Measurements from ENCODE around the gene ANO3.
"Not testable (repeated sequence)": the region's sequence is repeated elsewhere in the genome, so short reads cannot be mapped to it uniquely, and the experiment has no call there.

ANO3 gene

DNA sequence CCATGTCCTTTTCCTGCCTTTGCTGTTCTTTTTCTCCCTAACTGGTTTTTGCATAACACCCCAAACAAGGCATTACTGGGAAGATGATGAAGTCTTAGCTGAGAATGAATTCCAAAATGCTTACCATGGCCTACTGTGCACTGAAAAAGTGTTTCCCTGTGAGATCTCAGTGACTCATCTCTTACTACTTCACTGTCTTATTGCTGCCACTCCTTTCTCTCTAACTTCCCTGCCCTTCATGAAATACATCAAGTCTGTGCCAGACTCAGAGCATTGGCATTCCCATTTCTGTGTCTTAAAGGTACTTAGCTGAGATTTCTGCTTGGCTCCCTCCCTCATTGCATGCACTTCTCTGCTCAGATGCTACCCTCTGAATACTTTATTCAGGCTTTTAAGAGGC, 289.2 kb downstream of the ANO3 start:
- H3K4me1 ChIP-seq (ENCODE audit: insufficient read depth, insufficient read length): no peaks in the 10 kb centered on the region
- DNase-seq (ENCODE audit: low read depth, low spot score): no peak
- TF ChIP-seq YY1 (IDR thresholded peaks at IDR 0.05; ENCODE audit: insufficient read depth, insufficient read length): no peak
- no peak for TF ChIP-seq SUZ12 (IDR thresholded peaks at IDR 0.05; ENCODE audit: extremely low read depth, insufficient read depth, insufficient read length)
- no peak for TF ChIP-seq ZNF274 (IDR thresholded peaks at IDR 0.05; ENCODE audit: low read depth, low read length)

DNA sequence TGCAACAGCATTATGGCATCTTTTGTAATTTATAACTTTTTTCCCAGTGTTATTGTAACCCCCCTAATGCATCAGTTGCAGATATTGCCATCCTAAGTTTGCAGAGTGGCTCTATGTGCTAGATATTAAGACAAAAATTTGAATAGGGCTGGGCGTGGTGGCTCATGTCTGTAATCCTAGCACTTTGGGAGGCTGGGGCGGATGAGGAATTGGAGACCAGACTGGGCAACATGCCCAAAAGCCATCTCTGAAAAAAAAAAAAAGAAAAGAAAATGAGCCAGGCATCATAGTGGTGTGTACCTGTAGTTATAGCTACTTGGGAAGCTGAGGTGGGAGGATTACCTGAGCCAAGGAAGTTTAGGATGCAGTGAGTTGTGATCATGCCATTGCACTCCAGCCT, 290.3 kb downstream of the ANO3 start:
- TF ChIP-seq ZNF274 (IDR thresholded peaks at IDR 0.05; ENCODE audit: low read depth, low read length) (no peak), YY1 (IDR thresholded peaks at IDR 0.05; ENCODE audit: insufficient read depth, insufficient read length) (no peak), SUZ12 (IDR thresholded peaks at IDR 0.05; ENCODE audit: extremely low read depth, insufficient read depth, insufficient read length) (no peak)

More for the DNA sequence above, 289.2 kb downstream of the ANO3 start:
- Histone ChIP-seq H3K9me3 (ENCODE audit: insufficient read depth, low read length) (no peaks in the 10 kb centered on the region), H3K4me3 (ENCODE audit: insufficient read length, low read depth) (no peak overlapping the region), H3K36me3 (ENCODE audit: insufficient read depth, insufficient read length, low read length) (no peaks in the 10 kb centered on the region), H3K9ac (ENCODE audit: insufficient read length, low read depth) (no peak overlapping the region), H3K27me3 (ENCODE audit: insufficient read depth, insufficient read length) (no peaks in the 10 kb centered on the region)

GRCh38 chr11:26623076-26623659, 291.2 kb downstream of the ANO3 start:
- Histone ChIP-seq H3K9ac (ENCODE audit: insufficient read length, low read depth) (no peak overlapping the region), H3K36me3 (ENCODE audit: insufficient read depth, insufficient read length, low read length) (no peaks in the 10 kb centered on the region), H3K4me3 (ENCODE audit: insufficient read length, low read depth) (no peak overlapping the region), H3K9me3 (ENCODE audit: insufficient read depth, low read length) (no peaks in the 10 kb centered on the region), H3K4me1 (ENCODE audit: insufficient read depth, insufficient read length) (no peaks in the 10 kb centered on the region), H3K27me3 (ENCODE audit: insufficient read depth, insufficient read length) (no peaks in the 10 kb centered on the region)
- no peak for DNase-seq (ENCODE audit: low read depth, low spot score)
- TF ChIP-seq ZNF274 (IDR thresholded peaks at IDR 0.05; ENCODE audit: low read depth, low read length) (no peak), YY1 (IDR thresholded peaks at IDR 0.05; ENCODE audit: insufficient read depth, insufficient read length) (no peak), SUZ12 (IDR thresholded peaks at IDR 0.05; ENCODE audit: extremely low read depth, insufficient read depth, insufficient read length) (no peak)

More for the DNA sequence above, 290.3 kb downstream of the ANO3 start:
- no peaks in the 10 kb centered on the region for H3K27me3 ChIP-seq (ENCODE audit: insufficient read depth, insufficient read length)
- H3K36me3 ChIP-seq (ENCODE audit: insufficient read depth, insufficient read length, low read length): no peaks in the 10 kb centered on the region
- no peak overlapping the region for H3K4me3 ChIP-seq (ENCODE audit: insufficient read length, low read depth)
- no peaks in the 10 kb centered on the region for H3K9me3 ChIP-seq (ENCODE audit: insufficient read depth, low read length)
- H3K9ac ChIP-seq (ENCODE audit: insufficient read length, low read depth): no peak overlapping the region
- no peak for DNase-seq (ENCODE audit: low read depth, low spot score)
- H3K4me1 ChIP-seq (ENCODE audit: insufficient read depth, insufficient read length): no peaks in the 10 kb centered on the region

- H3K27me3 ChIP-seq (ENCODE audit: insufficient read depth, insufficient read length): no peaks in the 10 kb centered on the region
- no peak overlapping the region for H3K9ac ChIP-seq (ENCODE audit: insufficient read length, low read depth)
- no peaks in the 10 kb centered on the region for H3K36me3 ChIP-seq (ENCODE audit: insufficient read depth, insufficient read length, low read length)
- H3K9me3 ChIP-seq (ENCODE audit: insufficient read depth, low read length): no peaks in the 10 kb centered on the region
- no peaks in the 10 kb centered on the region for H3K4me1 ChIP-seq (ENCODE audit: insufficient read depth, insufficient read length)
- no peak for TF ChIP-seq YY1 (IDR thresholded peaks at IDR 0.05; ENCODE audit: insufficient read depth, insufficient read length)
- H3K4me3 ChIP-seq (ENCODE audit: insufficient read length, low read depth): no peak overlapping the region
- DNase-seq (ENCODE audit: low read depth, low spot score): no peak
Measured at GRCh38 chr11:26626346-26626745, 294.4 kb downstream of the ANO3 start.

GRCh38 chr11:26632691-26633159, 300.8 kb downstream of the ANO3 start:
- no peak for DNase-seq (ENCODE audit: low read depth, low spot score)
- TF ChIP-seq YY1 (IDR thresholded peaks at IDR 0.05; ENCODE audit: insufficient read depth, insufficient read length) (no peak), ZNF274 (IDR thresholded peaks at IDR 0.05; ENCODE audit: low read depth, low read length) (no peak), SUZ12 (IDR thresholded peaks at IDR 0.05; ENCODE audit: extremely low read depth, insufficient read depth, insufficient read length) (no peak)
- no peaks in the 10 kb centered on the region for H3K9me3 ChIP-seq (ENCODE audit: insufficient read depth, low read length)
- H3K27me3 ChIP-seq (ENCODE audit: insufficient read depth, insufficient read length): no peaks in the 10 kb centered on the region
- no peaks in the 10 kb centered on the region for H3K4me1 ChIP-seq (ENCODE audit: insufficient read depth, insufficient read length)
- H3K4me3 ChIP-seq (ENCODE audit: insufficient read length, low read depth): no peak overlapping the region
- H3K36me3 ChIP-seq (ENCODE audit: insufficient read depth, insufficient read length, low read length): no peaks in the 10 kb centered on the region
- H3K9ac ChIP-seq (ENCODE audit: insufficient read length, low read depth): no peak overlapping the region

DNA sequence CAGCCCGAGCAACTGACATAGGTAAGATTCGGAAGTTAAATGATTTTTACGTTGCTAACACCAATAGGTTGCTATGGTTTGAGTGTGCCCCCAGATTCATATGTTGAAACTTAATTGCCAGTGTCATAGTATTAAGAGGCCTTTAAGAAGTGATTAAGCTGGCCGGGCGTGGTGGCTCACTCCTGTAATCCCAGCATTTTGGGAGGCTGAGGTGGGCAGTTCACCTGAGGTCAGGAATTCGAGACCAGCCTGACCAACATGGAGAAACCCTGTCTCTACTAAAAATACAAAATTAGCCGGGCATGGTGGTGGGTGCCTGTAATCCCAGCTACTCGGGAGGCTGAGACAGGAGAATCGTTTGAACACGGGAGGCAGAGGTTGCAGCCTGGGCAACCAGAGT, 311.4 kb downstream of the ANO3 start:
- H3K36me3 ChIP-seq (ENCODE audit: insufficient read depth, insufficient read length, low read length); DNase-seq (ENCODE audit: low read depth, low spot score); H3K4me1 ChIP-seq (ENCODE audit: insufficient read depth, insufficient read length); H3K9me3 ChIP-seq (ENCODE audit: insufficient read depth, low read length); H3K4me3 ChIP-seq (ENCODE audit: insufficient read length, low read depth); H3K27me3 ChIP-seq (ENCODE audit: insufficient read depth, insufficient read length); H3K9ac ChIP-seq (ENCODE audit: insufficient read length, low read depth): not testable (repeated sequence)

GRCh38 chr11:26649884-26650283, 318.0 kb downstream of the ANO3 start:
- Histone ChIP-seq H3K36me3 (ENCODE audit: insufficient read depth, insufficient read length, low read length) (no peaks in the 10 kb centered on the region), H3K4me3 (ENCODE audit: insufficient read length, low read depth) (no peak overlapping the region), H3K27me3 (ENCODE audit: insufficient read depth, insufficient read length) (no peaks in the 10 kb centered on the region), H3K9me3 (ENCODE audit: insufficient read depth, low read length) (no peaks in the 10 kb centered on the region), H3K9ac (ENCODE audit: insufficient read length, low read depth) (no peak overlapping the region), H3K4me1 (ENCODE audit: insufficient read depth, insufficient read length) (no peaks in the 10 kb centered on the region)
- peak; percentile 61 for DNase-seq (ENCODE audit: low read depth, low spot score)
- no peak for TF ChIP-seq YY1 (IDR thresholded peaks at IDR 0.05; ENCODE audit: insufficient read depth, insufficient read length)
- TF ChIP-seq ZNF274 (IDR thresholded peaks at IDR 0.05; ENCODE audit: low read depth, low read length): no peak
- TF ChIP-seq SUZ12 (IDR thresholded peaks at IDR 0.05; ENCODE audit: extremely low read depth, insufficient read depth, insufficient read length): no peak

DNA sequence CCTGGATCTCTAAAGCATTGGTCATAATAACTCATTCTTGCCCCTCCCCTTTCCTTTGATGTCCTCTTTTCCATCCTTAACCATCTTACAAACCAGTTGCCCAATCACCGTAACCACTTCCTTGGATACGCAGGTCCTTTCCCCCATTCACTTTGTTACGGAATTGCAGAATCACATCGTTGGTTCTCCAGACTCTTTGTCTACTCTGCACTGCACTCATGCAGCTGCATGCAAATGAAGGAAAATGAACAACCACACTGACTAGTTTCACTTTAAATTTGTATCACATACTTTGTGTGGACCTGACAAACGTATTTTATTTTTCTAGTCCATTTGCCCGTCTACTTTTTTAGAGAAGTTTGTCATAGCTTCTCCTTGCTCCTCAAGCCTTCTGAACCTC, 320.0 kb downstream of the ANO3 start:
- H3K36me3 ChIP-seq (ENCODE audit: insufficient read depth, insufficient read length, low read length): no peaks in the 10 kb centered on the region
- H3K4me1 ChIP-seq (ENCODE audit: insufficient read depth, insufficient read length): no peaks in the 10 kb centered on the region
- no peak for DNase-seq (ENCODE audit: low read depth, low spot score)
- TF ChIP-seq ZNF274 (IDR thresholded peaks at IDR 0.05; ENCODE audit: low read depth, low read length) (no peak), SUZ12 (IDR thresholded peaks at IDR 0.05; ENCODE audit: extremely low read depth, insufficient read depth, insufficient read length) (no peak), YY1 (IDR thresholded peaks at IDR 0.05; ENCODE audit: insufficient read depth, insufficient read length) (no peak)
- no peaks in the 10 kb centered on the region for H3K9me3 ChIP-seq (ENCODE audit: insufficient read depth, low read length)
- H3K9ac ChIP-seq (ENCODE audit: insufficient read length, low read depth): no peak overlapping the region
- H3K4me3 ChIP-seq (ENCODE audit: insufficient read length, low read depth): no peak overlapping the region
- H3K27me3 ChIP-seq (ENCODE audit: insufficient read depth, insufficient read length): no peaks in the 10 kb centered on the region

Measured in NT2/D1 (cell line).